Fibroblast of skin of right quadriceps (primary cell): ENCODE measurements around the gene COL18A1.

Experiments
- DNase-seq: peaks from one replicate; pipeline ENCODE4 v3.0.0-alpha.2; 2013

The COL18A1 gene

DNA sequence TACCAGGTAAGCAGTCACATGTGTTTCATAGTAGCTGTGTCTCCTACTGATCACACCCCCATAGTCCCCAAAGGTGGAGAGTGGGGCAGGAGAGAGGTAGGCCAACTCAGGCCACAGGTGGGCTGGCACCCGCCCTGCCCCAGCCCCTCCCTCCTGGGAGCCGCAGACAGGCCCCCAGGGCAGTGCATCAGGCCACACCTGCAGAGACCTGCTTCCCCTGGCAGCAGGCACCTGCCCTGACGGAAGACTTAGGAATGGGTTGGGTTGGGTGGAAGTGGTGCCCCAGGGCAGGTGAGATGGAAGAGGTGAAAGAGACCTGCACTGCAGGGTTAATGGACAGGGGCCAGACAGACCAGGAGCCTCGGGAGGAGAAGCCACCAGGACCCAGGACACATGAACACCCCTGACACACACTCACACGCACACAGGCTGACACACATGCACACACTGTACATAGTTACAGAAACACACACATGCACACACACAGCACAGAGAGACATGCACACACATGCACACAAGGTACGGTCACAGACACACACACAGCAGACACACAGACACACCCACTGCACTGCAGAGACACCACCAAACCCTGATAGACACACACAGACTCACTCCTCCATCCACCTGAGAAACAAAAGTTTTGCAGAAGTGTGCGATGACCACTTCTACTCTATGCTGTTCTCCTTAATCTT lies 1.7 kb upstream of the COL18A1 start:
- DNase-seq: no peak

DNA sequence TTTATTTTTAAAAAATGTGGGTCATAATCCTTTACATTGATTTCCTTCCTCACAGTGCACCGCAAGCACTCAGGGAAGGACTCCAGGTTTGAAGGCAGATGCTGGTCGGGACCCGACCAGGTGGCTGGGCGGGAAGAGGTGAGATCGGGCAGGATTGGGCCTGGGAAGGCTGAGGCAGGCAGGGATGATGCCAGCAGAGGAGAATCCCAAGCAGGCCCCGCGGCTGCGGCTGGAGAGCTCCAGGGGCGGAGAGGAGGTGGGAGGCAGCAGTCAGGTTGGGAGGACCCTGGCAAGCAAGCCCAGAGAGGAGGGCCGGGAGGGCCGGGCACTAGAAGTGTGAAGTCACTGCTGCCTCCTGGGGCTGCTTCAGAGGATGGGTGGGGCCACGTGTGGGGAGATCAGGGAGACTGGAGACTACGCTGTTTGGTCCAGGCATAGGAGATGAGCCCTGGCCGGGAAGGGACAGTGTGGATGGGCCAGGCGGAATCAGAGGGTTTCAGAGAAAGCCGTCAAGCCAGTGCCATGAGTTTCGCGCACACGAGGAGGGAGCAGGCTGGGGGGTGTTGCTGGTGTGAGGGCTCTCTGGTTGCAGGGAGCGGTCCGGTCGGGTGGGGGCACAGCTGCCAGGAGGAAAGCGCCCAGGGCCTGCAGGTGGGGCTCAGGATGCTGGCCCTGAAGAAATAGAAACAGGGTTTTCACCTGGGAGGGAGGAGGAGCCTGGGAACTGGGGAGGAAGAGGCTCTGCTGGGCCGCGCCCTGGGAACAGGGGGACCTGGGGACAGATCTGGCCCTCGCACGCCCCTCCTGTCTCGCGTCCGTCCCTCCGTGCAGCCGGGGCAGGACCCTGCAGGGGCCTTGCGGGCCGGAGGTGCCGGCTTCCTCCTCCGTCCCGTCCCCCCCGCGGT lies 888 bp upstream of the COL18A1 start:
- peak; percentile 17 for DNase-seq

DNA sequence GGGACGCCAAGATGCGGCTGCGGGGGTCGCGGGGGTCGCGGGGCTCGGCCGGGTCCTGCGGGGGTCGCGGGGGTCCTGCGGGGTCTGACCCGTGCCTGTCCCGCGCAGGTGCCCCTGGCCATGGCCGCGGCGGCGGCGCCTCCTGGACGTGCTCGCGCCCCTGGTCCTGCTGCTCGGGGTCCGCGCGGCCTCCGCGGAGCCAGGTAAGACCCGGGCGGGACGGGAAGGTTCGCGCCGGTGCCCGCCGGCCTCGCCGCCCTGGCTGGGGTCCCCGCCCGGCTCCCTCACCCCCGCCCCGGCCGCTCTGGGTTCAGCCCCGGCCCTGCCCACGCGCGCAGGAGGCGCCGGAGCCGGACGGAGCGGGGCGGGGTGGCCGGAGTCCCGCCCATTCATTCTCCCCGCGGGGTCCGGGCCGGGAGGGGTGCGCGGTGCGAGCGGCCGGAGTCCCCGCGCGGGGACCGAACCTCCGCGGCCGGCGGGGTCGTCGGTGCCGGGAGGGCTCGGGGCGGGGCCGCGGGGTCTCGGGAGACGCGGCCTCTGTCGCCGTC lies 380 bp downstream of the COL18A1 start:
- no peak for DNase-seq

DNA sequence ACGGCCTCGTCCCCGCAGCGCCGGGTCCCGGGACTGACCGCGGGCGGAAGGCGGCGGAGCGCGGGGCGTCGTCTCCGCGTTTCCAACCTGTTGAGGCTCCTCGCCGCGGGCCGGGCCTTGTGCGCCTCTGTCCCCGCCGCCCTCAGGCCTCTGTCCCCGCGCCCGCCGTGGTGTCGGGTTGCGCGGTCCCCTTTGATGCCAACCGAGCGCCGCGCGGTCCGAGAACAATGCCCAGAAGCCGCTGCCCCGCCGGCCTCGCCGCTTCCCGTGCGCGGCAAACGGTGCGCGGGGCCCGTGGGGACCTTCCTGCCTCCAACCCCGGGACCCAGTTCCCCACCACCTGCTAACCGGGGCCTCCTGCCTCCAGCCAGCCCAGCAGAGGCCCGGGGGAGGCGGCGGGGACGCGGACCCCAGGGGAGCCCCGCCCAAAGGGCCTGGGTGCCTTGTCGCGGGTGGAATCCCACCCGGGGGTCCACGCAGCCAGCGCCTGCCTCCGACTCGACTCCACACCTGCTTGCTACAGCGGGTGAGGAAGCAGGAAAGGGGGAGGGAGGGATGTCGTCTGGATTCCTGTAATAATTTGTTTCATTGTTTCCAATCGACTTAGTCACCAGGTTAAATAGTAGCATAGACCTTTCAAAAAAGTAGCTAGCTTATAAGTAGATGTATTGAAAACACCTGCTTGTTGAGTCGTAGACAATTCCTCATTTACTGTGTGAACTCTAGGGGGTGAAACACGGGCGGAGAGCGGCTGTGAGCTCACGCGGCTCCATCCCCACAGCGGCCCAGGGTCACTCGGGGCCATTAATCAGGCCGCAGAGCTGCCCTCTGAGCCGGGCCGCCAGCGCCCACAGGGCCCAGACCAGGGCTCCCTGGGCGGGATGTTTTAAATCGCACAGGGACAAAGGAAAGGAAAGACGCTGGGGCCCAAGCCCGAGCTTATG lies 1.1 kb downstream of the COL18A1 start:
- no peak for DNase-seq

DNA sequence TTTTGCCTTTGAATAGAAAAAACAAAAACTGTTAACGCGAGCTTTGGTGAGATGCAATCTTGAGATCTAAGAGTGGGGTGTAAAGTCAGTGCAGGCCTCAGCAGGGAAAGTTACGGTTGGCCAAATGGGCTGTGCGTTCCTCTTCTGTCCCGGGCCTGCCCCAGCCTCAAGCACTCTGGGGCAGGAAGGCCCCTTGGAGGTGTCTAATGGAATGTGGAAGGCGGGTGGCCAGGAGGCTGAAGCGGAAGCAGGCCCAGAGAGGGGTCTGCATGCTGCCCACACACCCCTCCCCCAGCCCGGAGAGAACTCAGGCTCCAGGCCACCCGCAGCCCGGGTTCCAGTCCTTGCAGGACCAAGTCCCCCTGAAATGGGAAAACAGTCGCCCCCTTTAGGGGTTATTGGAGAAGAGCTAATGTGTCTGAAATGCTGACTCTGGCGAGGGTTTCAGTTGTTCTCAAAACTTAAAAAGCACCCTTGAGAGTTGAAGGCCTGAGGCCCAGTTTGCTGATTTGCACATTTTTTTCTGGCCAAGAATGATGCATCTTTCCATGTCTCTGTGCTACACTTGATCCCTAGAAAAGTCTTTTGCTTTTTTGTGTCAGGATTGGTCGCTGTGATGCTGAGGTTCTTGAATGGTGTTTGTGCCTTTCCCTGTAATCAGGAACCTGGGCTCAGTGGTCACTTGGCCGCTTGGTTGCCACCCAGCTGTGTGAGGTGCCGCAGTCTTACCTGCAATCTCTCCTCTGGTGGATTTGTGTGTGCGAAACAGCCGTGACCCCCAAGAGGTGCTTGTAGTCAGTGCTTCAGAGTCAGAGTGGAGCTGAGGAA lies 2.0 kb downstream of the COL18A1 start:
- DNase-seq: no peak

DNA sequence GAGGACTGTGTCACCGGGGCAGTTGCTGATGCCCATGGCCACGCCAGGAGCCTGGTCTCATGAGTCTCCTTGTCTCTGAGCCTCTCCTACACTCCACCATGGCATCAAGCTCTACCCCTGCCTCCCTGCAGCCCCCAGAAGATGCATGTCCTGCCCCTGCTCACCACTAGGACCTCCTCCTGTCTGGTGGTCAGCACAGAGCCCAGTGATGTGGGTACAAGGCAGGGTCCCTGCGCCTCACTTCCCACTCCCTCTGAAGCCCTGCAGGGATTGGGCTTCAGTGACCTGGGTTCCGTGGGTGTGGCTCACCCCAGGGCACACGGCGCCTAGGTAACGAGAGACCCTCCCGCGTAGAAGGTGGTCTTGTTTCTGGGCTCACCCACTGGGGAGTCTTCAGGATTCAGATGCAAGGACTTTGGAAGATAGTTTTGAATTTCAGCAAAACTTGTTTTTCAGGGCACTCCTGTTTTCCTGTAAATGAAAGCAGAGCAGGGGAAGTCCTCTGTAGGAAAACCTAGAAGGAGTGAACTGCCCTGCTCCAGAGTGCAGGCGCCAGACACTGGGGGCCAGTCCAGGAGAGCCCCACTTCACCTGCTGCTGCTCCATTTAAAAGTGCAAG lies 2.8 kb downstream of the COL18A1 start:
- DNase-seq: no peak

DNA sequence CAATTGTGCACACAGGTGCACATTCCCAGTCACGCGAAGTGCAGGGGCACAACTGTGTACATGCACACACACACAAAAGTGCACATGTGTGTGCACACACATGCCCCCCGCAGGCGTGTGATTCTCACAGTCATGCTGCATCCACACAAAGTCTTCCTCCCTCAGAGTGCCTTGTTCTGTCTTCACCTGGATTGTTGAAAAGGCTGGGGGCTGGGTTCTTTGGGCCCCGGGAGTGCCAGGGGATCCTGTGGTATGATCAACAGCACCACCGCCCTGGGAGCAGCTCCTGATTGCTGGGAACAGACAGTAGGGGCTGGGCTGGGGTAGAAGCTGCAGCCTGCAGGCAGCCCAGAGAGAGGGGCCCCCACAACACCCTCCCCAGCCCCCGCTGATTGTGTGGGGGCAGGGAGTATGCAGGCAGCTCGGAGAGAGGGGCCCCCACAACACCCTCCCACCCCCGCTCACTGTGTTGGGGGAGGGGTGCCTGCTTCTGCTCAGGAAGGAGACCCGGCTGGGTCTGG lies 3.4 kb downstream of the COL18A1 start:
- no peak for DNase-seq

DNA sequence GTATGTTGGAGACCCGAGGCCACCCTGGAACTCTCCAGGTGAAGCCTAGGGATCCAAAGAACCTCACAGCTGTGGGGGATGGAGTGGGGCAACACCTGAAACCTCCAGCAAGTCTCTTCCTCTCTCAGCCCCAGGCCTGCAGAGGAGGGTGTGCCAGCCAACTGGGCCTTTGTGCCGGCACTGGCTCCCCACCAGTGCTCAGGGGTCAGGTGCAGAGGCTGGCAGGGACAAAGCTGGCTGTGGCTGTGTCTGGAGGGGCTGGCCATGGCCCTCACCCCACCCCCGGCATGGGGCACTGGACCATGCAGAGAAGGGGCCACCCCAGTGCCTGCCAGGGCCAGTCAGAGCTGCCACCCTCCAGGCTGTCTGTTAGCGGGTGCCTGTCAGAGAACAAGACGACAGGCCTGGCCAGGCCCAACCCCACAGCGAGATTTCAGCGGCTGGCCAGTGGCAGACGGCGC lies 3.9 kb downstream of the COL18A1 start:
- DNase-seq: no peak

DNA sequence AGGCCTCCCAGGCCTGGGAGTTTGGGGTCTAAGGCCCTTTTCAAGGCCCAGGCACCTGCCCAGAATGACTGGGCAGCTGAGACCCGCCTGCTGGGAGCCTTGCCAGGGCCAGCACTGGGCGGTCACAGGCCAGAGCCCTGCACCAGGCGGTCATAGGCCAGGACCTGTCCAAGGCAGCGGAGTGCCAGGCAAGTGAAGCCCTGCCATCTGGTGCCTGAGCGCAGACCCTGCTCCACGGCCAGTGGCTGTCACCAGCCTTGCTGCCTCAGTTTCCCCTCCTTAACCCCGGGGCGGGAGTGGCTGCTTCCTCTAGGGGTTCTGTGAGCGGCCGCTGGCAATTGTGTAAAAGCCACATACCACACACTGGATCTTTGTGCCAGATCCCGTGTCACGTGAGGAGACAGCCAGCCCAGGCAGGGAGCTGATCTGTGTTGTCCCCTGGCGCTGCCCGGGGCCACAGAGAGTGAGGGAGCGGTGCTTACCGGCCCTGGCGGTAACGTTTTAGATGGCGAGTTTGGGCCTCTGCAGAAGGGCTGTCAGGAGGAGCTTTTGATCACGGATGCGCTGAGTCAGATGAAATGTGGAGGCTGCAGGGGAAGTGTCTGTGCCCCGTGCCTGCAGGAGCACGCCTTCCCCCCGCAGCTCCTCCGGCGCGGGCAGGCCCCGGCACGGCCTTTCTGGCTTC lies 4.6 kb downstream of the COL18A1 start:
- DNase-seq: no peak

DNA sequence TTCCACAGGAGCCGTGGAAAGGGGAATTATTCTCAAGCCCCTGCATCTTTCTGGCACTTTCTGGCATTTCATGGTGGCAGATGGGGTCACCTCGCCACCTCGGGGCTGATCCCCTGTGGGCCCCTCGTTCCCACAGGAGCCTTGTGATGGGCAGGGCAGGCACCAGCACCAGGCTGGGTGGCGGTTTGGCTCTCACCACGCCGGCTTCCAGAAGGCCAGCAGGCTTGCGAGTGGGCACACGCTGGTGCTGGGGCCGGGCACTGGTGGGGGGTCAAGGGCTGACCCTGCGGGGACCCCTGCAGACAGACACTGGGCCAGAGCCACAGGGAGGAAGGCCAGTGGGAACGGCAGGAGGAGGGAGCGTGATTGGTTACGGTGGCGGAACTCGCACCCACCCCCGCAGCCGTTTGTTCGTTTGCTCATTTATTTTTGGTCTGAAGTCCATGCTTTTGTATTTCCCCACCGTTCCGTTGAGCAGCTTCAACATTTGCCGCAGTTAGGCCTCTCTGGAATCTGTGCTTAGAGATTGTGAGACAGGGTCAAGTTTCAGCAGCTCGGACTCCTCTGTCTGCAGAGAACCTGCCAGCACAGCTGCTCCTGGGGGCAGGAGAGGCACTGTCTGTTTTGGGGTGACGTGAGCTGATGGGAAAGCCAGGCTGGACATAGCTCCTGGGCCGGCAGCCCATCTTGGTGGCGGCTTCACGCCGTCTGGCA lies 5.3 kb downstream of the COL18A1 start:
- DNase-seq: no peak

DNA sequence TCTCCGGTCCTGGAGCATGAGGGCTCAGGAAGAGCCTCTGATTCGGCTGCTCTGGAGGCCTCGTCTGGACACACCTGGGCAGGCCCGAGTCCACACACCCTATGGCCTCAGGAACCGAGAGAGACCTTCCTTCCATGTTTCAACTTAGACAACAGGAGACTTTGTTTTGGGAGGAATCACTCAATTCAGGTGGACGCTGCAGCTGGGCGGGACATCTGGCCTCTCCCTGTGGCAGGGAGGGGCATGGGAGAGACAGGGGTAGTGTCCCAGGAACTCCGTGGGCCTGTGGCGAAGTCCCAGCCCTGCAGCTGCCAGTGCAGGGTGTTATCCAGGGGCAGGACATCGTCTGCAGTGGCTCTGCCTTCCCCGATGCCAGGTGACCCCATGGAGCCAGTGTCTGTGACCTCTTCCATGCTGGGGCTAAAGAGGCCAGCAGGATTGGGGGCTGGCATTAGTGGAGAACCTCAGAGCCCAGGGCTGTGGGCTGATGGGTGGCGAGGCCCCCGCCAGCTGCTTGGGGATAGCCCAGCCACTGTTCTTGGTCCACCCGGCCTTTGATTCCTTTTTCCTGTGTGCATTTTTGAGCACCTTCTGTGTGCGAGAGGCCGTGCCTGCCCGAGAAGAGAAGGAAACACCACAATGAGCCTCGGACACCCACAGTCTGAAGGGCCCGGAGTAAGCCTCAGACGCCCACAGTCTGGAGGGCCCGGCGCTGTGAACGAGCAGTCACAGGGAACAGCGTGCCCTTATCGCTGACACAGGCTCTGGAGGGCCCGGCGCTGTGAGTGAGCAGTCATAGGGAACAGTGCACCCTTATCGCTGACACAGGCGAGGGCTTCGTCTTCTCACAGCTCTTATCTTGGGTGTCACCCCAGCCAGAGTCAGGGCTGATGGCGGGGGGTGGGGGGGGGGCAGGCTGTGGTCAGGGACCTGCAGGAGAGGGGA lies 6.2 kb downstream of the COL18A1 start:
- no peak for DNase-seq

DNA sequence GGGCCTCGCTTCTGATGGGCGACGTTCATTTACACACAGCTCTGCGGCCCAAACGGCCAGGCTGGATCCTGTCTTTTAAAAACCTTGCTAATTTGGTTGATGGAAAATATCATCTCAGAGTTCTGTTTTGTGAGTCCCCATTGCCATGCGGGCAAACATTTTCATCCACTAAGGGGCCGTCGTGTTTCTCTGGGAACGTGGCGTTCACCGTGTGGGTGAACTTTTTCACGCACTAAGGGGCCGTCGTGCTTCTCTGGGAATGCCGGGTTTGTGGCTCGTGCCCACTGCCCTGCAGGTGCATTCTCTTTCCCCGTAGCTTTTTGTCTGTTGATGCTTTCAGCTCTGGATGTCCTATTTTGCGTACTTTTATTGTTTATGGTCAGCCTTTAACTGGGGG lies 6.8 kb downstream of the COL18A1 start:
- DNase-seq: no peak

DNA sequence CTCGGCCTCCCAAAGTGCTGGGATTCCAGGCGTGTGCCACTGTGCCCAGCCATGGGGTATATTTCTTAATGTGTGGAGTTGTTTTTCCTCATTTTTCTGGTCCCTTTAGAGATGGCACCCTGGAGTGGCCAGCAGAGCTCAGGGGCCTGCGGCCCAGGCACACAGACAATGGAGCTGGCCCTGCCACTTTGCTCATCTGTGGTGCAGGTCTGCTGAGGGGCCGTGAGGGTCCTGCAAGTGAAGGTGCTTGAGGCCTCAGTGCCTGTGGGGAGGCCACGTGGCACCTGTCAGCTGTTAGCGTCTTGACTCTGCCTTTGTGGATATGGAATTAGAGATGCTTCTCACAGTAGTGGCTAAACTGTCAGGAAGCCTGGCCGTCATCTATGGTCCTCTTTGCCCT lies 7.5 kb downstream of the COL18A1 start:
- no peak for DNase-seq

DNA sequence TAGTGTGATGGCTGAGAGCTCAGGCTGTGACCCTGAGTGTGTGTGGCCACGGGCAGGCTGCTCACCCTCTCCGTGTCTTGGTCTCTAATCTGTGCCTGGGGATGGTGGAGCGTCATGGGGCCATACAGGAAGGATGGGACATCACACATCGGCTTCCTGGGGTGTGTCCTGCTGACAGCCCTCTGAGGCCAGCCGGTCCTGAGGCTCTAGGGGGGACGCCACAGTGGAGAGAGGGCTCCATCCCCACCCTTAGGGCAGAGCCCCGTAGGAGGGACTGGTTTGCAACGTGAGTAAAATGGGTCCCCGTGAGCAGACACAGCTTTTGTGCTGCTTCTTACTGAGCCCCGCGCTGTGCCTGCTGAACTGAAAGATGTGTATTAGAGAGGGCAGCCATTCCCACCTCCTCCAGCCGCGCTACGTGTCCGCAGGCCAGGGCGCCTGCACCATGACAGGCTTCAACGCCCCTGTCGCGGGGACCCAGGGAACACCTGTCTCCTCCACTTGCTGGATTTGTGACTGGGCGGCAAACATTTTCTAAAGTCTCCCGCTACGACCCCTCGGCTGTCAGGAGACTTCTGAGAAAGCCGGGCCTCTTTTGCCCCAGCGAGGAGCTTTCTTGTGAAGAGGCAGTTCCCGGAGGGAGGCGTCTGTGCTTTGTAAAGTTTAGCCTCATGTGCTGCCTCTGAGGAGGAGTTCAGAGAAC lies 8.1 kb downstream of the COL18A1 start:
- DNase-seq: no peak

DNA sequence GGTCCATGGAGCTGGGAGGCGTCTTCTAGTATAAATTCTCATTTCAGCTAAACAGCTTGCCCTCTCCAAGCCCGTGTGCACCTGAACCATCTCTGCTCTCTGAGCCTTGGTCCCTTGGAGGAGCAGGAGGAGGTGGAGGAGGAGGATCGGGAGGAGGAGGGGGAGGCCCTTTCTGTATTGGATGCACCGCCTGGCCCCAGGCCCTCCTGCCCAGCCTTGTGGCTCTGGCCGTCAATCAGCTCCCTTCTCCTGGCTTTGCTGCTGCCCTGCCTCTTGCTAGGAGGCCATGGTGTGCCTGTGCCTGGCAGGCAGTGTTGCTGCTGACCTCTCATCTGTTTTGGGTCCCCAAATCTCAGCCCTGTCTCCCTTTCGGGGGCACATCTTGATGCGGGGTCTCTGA lies 9.0 kb downstream of the COL18A1 start:
- no peak for DNase-seq

DNA sequence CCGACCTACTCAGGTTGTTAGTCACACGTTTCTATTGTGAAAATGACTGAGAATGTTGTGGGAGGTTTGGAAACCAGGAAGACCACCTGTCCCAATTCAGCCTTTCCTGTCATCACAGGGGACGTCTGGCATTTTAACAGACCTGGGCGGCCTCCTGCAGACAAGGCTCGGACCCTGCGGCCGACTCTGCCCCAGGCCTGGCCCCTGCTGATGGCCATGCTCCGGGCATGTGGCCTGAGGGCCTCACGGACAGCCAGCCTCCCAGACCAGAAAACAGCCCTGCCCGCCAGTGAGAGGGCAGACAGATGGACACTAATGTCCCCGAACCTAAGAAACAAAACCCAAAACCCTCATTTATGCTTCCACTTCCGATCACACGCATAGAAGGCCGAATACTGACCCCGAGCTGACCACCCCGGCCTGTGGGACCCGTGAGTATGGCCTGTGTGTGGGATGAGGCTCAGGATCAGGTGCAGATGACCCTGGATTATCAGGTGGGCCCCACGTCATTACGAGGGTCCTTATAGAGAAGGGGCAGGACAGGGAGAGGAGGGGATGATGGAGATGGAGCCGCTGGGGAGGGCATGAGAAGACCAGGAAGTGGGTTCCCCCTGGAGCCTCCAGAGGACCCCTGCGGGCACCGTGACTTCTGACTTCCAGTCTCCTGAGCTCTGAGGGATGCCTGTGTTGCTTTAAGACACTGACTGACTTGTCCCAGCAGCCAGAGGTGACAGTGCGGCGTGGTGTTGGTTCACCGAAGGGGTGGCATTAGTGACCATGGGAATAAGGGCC lies 9.6 kb downstream of the COL18A1 start:
- DNase-seq: no peak
